ENCODE results near the gene RNF11. TPM values are rescaled to one million over a fixed set of nuclear protein-coding genes. Genes with fewer than 3 reads are reported as not detected.
A peak's percentile ranks its signal among the peaks of the same experiment; 100 is the strongest.
"Not testable (repeated sequence)": the region's sequence is repeated elsewhere in the genome, so short reads cannot be mapped to it uniquely, and the experiment has no call there.

RNF11 gene
- total and polyA plus RNA-seq, 7 donors: 64.3 to 137 (median 107) TPM

DNA sequence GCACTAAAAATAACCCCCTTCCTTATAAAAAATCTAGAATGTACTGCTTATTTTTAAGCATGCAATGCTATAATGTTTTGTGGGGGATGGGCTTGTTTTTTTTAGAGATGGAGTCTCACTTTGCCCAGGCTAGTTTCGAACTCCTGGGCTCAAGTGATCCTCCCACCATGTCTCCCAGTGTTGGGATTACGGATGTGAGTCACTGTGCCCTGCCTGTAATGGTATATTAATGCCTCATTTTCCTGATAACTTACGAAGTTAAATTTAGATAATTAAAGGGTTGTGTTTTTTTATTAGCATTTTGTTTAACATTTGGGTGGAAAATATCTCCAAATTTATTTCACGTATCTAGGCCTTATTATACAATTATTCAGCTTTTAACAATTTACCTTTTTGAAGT, 6.5 kb downstream of the RNF11 start:
- DNase-seq (no peak), ATAC-seq (no peak)
- H3K4me3 ChIP-seq: no peak overlapping the region
- H3K27me3 ChIP-seq (ENCODE audit: insufficient read depth in 3 of 3, low read length in 2 of 3): no peaks in the 10 kb centered on the region
- intact Hi-C loops (cut with DNase I): no loop called here
- 70 to 91% (median 72%) methylated on average over 4 of the region's 4 CpGs for WGBS, 3 donors
- no peaks in the 10 kb centered on the region for H3K9me3 ChIP-seq
- peaks cover 65% of the 10 kb centered on the region for H3K4me1 ChIP-seq
- TF ChIP-seq, protein P1, sequence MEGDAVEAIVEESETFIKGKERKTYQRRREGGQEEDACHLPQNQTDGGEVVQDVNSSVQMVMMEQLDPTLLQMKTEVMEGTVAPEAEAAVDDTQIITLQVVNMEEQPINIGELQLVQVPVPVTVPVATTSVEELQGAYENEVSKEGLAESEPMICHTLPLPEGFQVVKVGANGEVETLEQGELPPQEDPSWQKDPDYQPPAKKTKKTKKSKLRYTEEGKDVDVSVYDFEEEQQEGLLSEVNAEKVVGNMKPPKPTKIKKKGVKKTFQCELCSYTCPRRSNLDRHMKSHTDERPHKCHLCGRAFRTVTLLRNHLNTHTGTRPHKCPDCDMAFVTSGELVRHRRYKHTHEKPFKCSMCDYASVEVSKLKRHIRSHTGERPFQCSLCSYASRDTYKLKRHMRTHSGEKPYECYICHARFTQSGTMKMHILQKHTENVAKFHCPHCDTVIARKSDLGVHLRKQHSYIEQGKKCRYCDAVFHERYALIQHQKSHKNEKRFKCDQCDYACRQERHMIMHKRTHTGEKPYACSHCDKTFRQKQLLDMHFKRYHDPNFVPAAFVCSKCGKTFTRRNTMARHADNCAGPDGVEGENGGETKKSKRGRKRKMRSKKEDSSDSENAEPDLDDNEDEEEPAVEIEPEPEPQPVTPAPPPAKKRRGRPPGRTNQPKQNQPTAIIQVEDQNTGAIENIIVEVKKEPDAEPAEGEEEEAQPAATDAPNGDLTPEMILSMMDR (IDR thresholded peaks at IDR 0.05): no peak
- H3K27ac ChIP-seq: peak overlapping the region; percentile 6
- H3K36me3 ChIP-seq (ENCODE audit: insufficient read depth in 1 of 2, low read depth in 1 of 2): no peaks in the 10 kb centered on the region

DNA sequence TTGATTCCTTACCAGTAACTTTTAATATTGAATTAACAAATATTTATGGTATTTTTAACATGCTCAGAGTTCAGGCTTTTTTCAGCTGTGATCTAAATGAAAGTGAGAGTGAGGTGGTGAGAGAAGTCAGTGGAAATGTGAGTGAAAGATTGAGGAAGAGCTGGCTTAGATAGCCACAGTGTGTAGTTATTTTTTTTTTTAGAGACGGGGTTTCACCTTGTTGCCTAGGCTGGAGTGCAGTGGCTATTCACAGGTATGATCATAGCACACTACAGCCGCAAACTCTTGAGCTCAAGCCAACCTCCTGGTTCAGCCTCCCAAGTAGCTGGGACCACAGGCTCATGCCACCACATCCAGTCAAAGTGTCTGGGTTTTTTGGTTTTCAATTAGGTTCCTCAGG, 10.9 kb downstream of the RNF11 start:
- WGBS, 3 donors: 82 to 95% (median 88%) methylated on average over 2 of the region's 2 CpGs
- H3K4me3 ChIP-seq: no peak overlapping the region
- no peak overlapping the region for H3K27ac ChIP-seq
- TF ChIP-seq, protein P1 (IDR thresholded peaks at IDR 0.05): no peak
- ATAC-seq: no peak
- H3K36me3 ChIP-seq (ENCODE audit: insufficient read depth in 1 of 2, low read depth in 1 of 2): no peaks in the 10 kb centered on the region
- no peak for DNase-seq
- H3K4me1 ChIP-seq: peaks cover 62% of the 10 kb centered on the region
- H3K9me3 ChIP-seq: no peaks in the 10 kb centered on the region
- intact Hi-C loops (cut with DNase I): no loop called here
- H3K27me3 ChIP-seq (ENCODE audit: insufficient read depth in 3 of 3, low read length in 2 of 3): no peaks in the 10 kb centered on the region

DNA sequence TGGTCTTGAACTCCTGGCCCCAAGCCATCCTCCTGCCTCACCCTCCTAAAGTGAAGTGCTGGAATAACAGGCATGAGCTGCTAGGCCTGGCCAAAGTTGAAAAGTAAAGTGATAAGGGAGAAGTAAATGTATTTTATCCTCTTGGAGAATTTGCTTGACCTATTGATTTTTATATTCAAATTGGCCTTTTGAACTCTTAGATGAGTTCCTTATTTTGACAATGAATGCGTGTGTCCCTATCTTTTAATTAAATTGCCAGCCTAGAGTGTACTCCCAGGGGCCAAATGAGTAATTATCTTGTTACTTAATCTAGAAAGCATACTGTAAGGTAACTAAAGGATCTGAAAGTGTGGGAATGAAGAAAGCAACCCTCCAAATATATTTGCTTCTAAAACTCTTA, 11.4 kb downstream of the RNF11 start:
- Histone ChIP-seq H3K36me3 (ENCODE audit: insufficient read depth in 1 of 2, low read depth in 1 of 2) (no peaks in the 10 kb centered on the region), H3K4me1 (peaks cover 57% of the 10 kb centered on the region), H3K27ac (no peak overlapping the region), H3K9me3 (no peaks in the 10 kb centered on the region), H3K27me3 (ENCODE audit: insufficient read depth in 3 of 3, low read length in 2 of 3) (no peaks in the 10 kb centered on the region), H3K4me3 (no peak overlapping the region)
- TF ChIP-seq, protein P1 (IDR thresholded peaks at IDR 0.05): no peak
- intact Hi-C loops (cut with DNase I): no loop called here
- ATAC-seq (no peak), DNase-seq (no peak)
- 64 to 72% (median 69%) methylated on average over 1 of the region's 1 CpG for WGBS, 3 donors

DNA sequence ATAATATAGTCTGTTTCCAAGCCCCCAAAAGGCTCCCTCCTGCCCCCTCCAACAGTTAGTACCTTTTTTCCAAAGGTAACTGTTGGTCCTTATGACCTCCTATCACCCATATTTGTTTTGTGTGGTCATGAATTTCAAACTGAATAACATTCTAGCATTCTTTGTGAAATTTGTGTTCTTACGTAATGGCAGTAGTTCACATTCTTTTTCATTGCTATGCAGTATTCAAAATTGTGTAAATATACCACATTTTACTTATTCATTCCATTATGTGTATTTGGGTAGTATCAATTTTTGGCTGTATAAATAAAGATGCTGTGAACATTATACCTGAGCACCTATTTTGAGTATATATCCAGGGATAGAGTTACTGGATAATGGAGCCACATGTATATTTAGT, 13.4 kb downstream of the RNF11 start:
- H3K9me3 ChIP-seq: no peaks in the 10 kb centered on the region
- H3K4me1 ChIP-seq: peaks cover 53% of the 10 kb centered on the region
- no peak overlapping the region for H3K4me3 ChIP-seq
- WGBS, 3 donors: 92 to 98% (median 93%) methylated on average over 1 of the region's 1 CpG
- no peak for DNase-seq
- no peak overlapping the region for H3K27ac ChIP-seq
- TF ChIP-seq, protein P1 (IDR thresholded peaks at IDR 0.05): no peak
- intact Hi-C loops (cut with DNase I): no loop called here
- no peaks in the 10 kb centered on the region for H3K36me3 ChIP-seq (ENCODE audit: insufficient read depth in 1 of 2, low read depth in 1 of 2)
- H3K27me3 ChIP-seq (ENCODE audit: insufficient read depth in 3 of 3, low read length in 2 of 3): no peaks in the 10 kb centered on the region
- no peak for ATAC-seq

DNA sequence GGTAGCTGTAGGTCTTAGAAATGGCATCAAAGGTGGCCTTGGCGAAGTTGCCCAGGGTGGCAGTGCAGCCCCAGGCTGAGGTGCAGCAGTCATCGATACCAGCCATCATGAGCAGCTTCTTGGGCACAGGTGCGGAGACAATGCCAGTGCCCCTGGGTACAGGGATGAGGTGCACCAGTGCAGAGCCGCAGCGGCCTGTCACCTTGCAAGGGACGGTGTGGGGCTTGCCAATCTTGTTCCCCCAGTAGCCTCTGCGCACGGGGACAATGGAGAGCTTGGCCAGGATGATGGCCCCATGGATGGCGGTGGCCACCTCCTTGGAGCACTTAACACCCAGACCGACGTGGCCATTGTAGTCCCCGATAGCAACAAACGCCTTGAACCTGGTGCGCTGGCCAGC, 14.7 kb downstream of the RNF11 start:
- 97 to 99% (median 97%) methylated on average over 12 to 14 of the region's 14 CpGs for WGBS, 3 donors
- ATAC-seq; intact Hi-C loops (cut with DNase I); H3K4me3 ChIP-seq; H3K27ac ChIP-seq; H3K9me3 ChIP-seq; DNase-seq; H3K27me3 ChIP-seq (ENCODE audit: insufficient read depth in 3 of 3, low read length in 2 of 3); H3K36me3 ChIP-seq (ENCODE audit: insufficient read depth in 1 of 2, low read depth in 1 of 2): not testable (repeated sequence)
- H3K4me1 ChIP-seq: peaks cover 49% of the 10 kb centered on the region

DNA sequence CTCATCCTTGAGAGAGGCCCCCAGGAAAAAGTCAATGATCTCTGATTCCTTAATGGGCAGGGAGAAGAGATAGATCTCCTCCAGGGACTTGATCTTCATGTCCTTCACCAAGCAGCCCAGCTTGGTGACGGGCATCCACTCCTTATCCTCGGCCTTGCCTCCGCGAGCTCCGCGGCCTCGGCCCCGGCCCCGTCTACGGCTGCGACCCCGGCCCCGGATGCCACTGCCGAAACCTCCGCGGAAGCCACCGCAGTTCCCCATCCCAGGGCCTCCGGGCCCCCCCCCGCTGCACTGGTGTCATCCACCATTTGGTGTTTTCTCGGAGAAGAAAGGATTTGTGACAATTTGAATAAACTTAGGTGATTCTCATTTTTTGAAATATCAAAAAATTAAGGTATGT, 15.1 kb downstream of the RNF11 start:
- H3K9me3 ChIP-seq; ATAC-seq; H3K27ac ChIP-seq; DNase-seq; H3K27me3 ChIP-seq (ENCODE audit: insufficient read depth in 3 of 3, low read length in 2 of 3); H3K36me3 ChIP-seq (ENCODE audit: insufficient read depth in 1 of 2, low read depth in 1 of 2); H3K4me3 ChIP-seq; intact Hi-C loops (cut with DNase I): not testable (repeated sequence)
- peaks cover 48% of the 10 kb centered on the region for H3K4me1 ChIP-seq
- 96 to 99% (median 99%) methylated on average over 14 to 20 of the region's 20 CpGs for WGBS, 3 donors
